GM18870 (cell line): Measurements from ENCODE around the gene ZBP1.

ENCODE experiments used
- ATAC-seq: cut with Tn5 transposase; IDR thresholded peaks from one replicate; pipeline ENCODE4 v1.9.1; 2021; ENCODE audit warnings: moderate library complexity; ENCODE audit not compliant: unreplicated experiment

The ZBP1 gene

GRCh38 chr20:57587989-57588377, 32.2 kb downstream of the ZBP1 start:
- no peak for ATAC-seq

- ATAC-seq, result no peak
These were observed 32.8 kb downstream of the ZBP1 start for GRCh38 chr20:57587278-57587988.

- ATAC-seq, result no peak
These were observed 33.3 kb downstream of the ZBP1 start for GRCh38 chr20:57586943-57587277.

GRCh38 chr20:57586370-57586793, 33.8 kb downstream of the ZBP1 start:
- no peak for ATAC-seq

GRCh38 chr20:57585466-57586213, 34.6 kb downstream of the ZBP1 start:
- no peak for ATAC-seq

- no peak for ATAC-seq
These were observed 35.3 kb downstream of the ZBP1 start for GRCh38 chr20:57584768-57585461.

- ATAC-seq, result no peak
These were observed 36.7 kb downstream of the ZBP1 start for GRCh38 chr20:57583289-57584257.

- no peak for ATAC-seq
These were observed 37.6 kb downstream of the ZBP1 start for GRCh38 chr20:57582432-57583288.

GRCh38 chr20:57582029-57582378, 38.2 kb downstream of the ZBP1 start:
- no peak for ATAC-seq

GRCh38 chr20:57581202-57582028, 38.8 kb downstream of the ZBP1 start:
- ATAC-seq, result no peak

GRCh38 chr20:57580478-57581201, 39.6 kb downstream of the ZBP1 start:
- no peak for ATAC-seq

GRCh38 chr20:57579898-57580447, 40.3 kb downstream of the ZBP1 start:
- no peak for ATAC-seq

- no peak for ATAC-seq
These were observed 40.8 kb downstream of the ZBP1 start for GRCh38 chr20:57579331-57579897.

- no peak for ATAC-seq
These were observed 41.6 kb downstream of the ZBP1 start for GRCh38 chr20:57578476-57579165.

- no peak for ATAC-seq
These were observed 42.3 kb downstream of the ZBP1 start for GRCh38 chr20:57577679-57578475.
